ENCODE data around the gene ADM.

ADM gene

GRCh38 chr11:10327254-10327653 lies 22.4 kb downstream of the ADM start:
- in situ Hi-C loops (cut with MboI; ENCODE audit: low sequenced_read_pairs, unreplicated experiment) = loop anchor here (10.0 kb wide), 1 partner anchor 572 kb away; no protein-coding TSS in a partner anchor
- no peak for DNase-seq (ENCODE audit: low spot score)
- no peak for TF ChIP-seq CTCF (IDR thresholded peaks at IDR 0.05; ENCODE audit: borderline replicate concordance, control extremely low read depth, extremely low read depth, insufficient read depth, missing control alignments)

- no peak for DNase-seq (ENCODE audit: low spot score)
Observed at GRCh38 chr11:10328314-10329098, 23.6 kb downstream of the ADM start.

GRCh38 chr11:10329356-10329755 lies 24.5 kb downstream of the ADM start:
- no peak for DNase-seq (ENCODE audit: low spot score)
- in situ Hi-C loops (cut with MboI; ENCODE audit: low sequenced_read_pairs, unreplicated experiment) = loop anchor here (10.0 kb wide), 1 partner anchor 575 kb away; no protein-coding TSS in a partner anchor
- TF ChIP-seq CTCF (IDR thresholded peaks at IDR 0.05; ENCODE audit: borderline replicate concordance, control extremely low read depth, extremely low read depth, insufficient read depth, missing control alignments) = no peak

More at GRCh38 chr11:10328314-10329098, 23.6 kb downstream of the ADM start:
- no peak for TF ChIP-seq CTCF (IDR thresholded peaks at IDR 0.05; ENCODE audit: borderline replicate concordance, control extremely low read depth, extremely low read depth, insufficient read depth, missing control alignments)
- in situ Hi-C loops (cut with MboI; ENCODE audit: low sequenced_read_pairs, unreplicated experiment) = loop anchor here (10.0 kb wide), 1 partner anchor 574 kb away; no protein-coding TSS in a partner anchor

GRCh38 chr11:10329935-10330334 lies 25.1 kb downstream of the ADM start:
- in situ Hi-C loops (cut with MboI; ENCODE audit: low sequenced_read_pairs, unreplicated experiment) = loop anchor here (10.0 kb wide), 1 partner anchor 575 kb away; no protein-coding TSS in a partner anchor
- TF ChIP-seq CTCF (IDR thresholded peaks at IDR 0.05; ENCODE audit: borderline replicate concordance, control extremely low read depth, extremely low read depth, insufficient read depth, missing control alignments) = no peak
- no peak for DNase-seq (ENCODE audit: low spot score)

- in situ Hi-C loops (cut with MboI; ENCODE audit: low sequenced_read_pairs, unreplicated experiment) = no loop called here
- DNase-seq (ENCODE audit: low spot score) = no peak
- TF ChIP-seq CTCF (IDR thresholded peaks at IDR 0.05; ENCODE audit: borderline replicate concordance, control extremely low read depth, extremely low read depth, insufficient read depth, missing control alignments) = no peak
Observed at GRCh38 chr11:10331548-10332289, 26.8 kb downstream of the ADM start.

GRCh38 chr11:10333490-10333889 lies 28.6 kb downstream of the ADM start:
- DNase-seq (ENCODE audit: low spot score) = no peak
- in situ Hi-C loops (cut with MboI; ENCODE audit: low sequenced_read_pairs, unreplicated experiment) = no loop called here
- no peak for TF ChIP-seq CTCF (IDR thresholded peaks at IDR 0.05; ENCODE audit: borderline replicate concordance, control extremely low read depth, extremely low read depth, insufficient read depth, missing control alignments)
